Upper lobe of left lung (tissue), 6 donors: ENCODE data around the gene MAD1L1. TPM values are rescaled to one million over a fixed set of nuclear protein-coding genes. Genes with fewer than 3 reads are reported as not detected.
A peak's percentile ranks its signal among the peaks of the same experiment; 100 is the strongest.

Source experiments
- ATAC-seq, 2 donors: fragments of 200-7000 bp; cut with Tn5 transposase; one replicate each; pipeline ENCODE4 v1.9.1; 2022; ENCODE audit warnings: mild to moderate bottlenecking in 2 of 2, moderate library complexity in 2 of 2; ENCODE audit not compliant: low FRiP score in 2 of 2
- DNase-seq, 2 donors: peaks; one replicate each; pipeline ENCODE4 v3.0.0-alpha.2; 2019 to 2020
- H3K27ac ChIP-seq, 4 donors: fragments of 200-600 bp; sonication (generic); one replicate each; pipeline ENCODE4 v1.5.1; 2016 to 2019
- H3K27me3 ChIP-seq, 4 donors: fragments of 200-600 bp; sonication (generic); one replicate each; pipeline ENCODE4 v1.5.1; 2017 to 2019
- H3K36me3 ChIP-seq, 4 donors: fragments of 200-600 bp; sonication (generic); one replicate each; pipeline ENCODE4 v1.5.1; 2016 to 2019
- H3K4me1 ChIP-seq, 4 donors: fragments of 200-600 bp; sonication (generic); one replicate each; pipeline ENCODE4 v1.5.1; 2018 to 2019
- H3K4me3 ChIP-seq, 4 donors: fragments of 200-600 bp; sonication (generic); one replicate each; pipeline ENCODE4 v1.5.1; 2017 to 2019; ENCODE audit warnings: mild to moderate bottlenecking in 2 of 4, moderate library complexity in 1 of 4
- H3K9me3 ChIP-seq, 4 donors: fragments of 200-600 bp; sonication (generic); one replicate each; pipeline ENCODE4 v1.5.1; 2018 to 2019
- CTCF ChIP-seq, 6 experiments: fragments of 450-650 bp in 4 of 6; fragments of 200-600 bp in 2 of 6; sonication (generic) in 2 of 6; IDR thresholded peaks; one replicate each; pipeline ENCODE4 v1.5.1; 2016 to 2019; ENCODE audit warnings: antibody characterized with exemption in 6 of 6
- EP300 ChIP-seq, 4 donors: sonication (generic); formaldehyde crosslinking; IDR thresholded peaks; one replicate each; pipeline ENCODE4 v1.5.1; 2017; ENCODE audit warnings: antibody characterized with exemption in 4 of 4, control low read depth in 2 of 4
- POLR2A ChIP-seq, 4 donors: fragments of 450-650 bp; IDR thresholded peaks; one replicate each; pipeline ENCODE4 v1.5.1; 2016 to 2017; ENCODE audit warnings: antibody characterized with exemption in 4 of 4, mild to moderate bottlenecking in 2 of 4
- POLR2AphosphoS5 ChIP-seq, 2 donors: sonication (generic); formaldehyde crosslinking; IDR thresholded peaks; one replicate each; pipeline ENCODE4 v1.5.1; 2017; ENCODE audit warnings: antibody characterized with exemption in 2 of 2
- WGBS, 2 donors: methylation state at CpG; one replicate each; pipeline ENCODE4 v1.1.5; 2017 to 2018; 5-methylcytosine and 5-hydroxymethylcytosine counted together
- total RNA-seq, 6 donors: library from RNA; depleted of rRNA in 4 of 6; stranded (reverse); fragments of >200 nt in 4 of 6; gene quantifications; one replicate each; pipeline versions ENCODE4 v1.1.0 to v1.2.1, GENCODE V29; 2016 to 2021
- donor health status: DM: no; HTN: no; CAD: no; lungs with moderate emphysema.
- donor health status: DM: no; HTN: yes; CAD: no; lungs with severe emphysema.

Gene MAD1L1
- total RNA-seq, 6 donors from 2014 or later: 40.6 to 364 (median 65.6) TPM

GRCh38 chr7:1781369-1781768, 451.4 kb downstream of the MAD1L1 start:
- DNase-seq (no peak), ATAC-seq (peak in 1 of 2 donors; percentile 53)
- Histone ChIP-seq H3K27ac (no peak overlapping the region), H3K4me1 (no peaks in the 10 kb centered on the region), H3K4me3 (no peak overlapping the region), H3K27me3 (no peaks in the 10 kb centered on the region), H3K9me3 (peaks cover 0 to 9% (median 6%) of the 10 kb centered on the region in 4 donors), H3K36me3 (no peaks in the 10 kb centered on the region)
- 92 to 93% methylated on average over 12 of the region's 12 CpGs for WGBS, 2 donors
- TF ChIP-seq POLR2AphosphoS5 (IDR thresholded peaks at IDR 0.05): no peak
- TF ChIP-seq CTCF (IDR thresholded peaks at IDR 0.05): no peak
- TF ChIP-seq POLR2A (IDR thresholded peaks at IDR 0.05): no peak

- H3K9me3 ChIP-seq: peaks cover 0 to 8% (median 5%) of the 10 kb centered on the region in 4 donors
- no peak for DNase-seq
- ATAC-seq: no peak
- no peak for TF ChIP-seq CTCF (IDR thresholded peaks at IDR 0.05)
- TF ChIP-seq POLR2A (IDR thresholded peaks at IDR 0.05): no peak
- no peak for TF ChIP-seq POLR2AphosphoS5 (IDR thresholded peaks at IDR 0.05)
- TF ChIP-seq EP300 (IDR thresholded peaks at IDR 0.05): no peak
- H3K27me3 ChIP-seq: no peaks in the 10 kb centered on the region
- 85 to 88% methylated on average over 14 of the region's 14 CpGs for WGBS, 2 donors
- H3K4me3 ChIP-seq: no peak overlapping the region
- H3K4me1 ChIP-seq: no peaks in the 10 kb centered on the region
- H3K27ac ChIP-seq: no peak overlapping the region
- no peaks in the 10 kb centered on the region for H3K36me3 ChIP-seq
Observed at GRCh38 chr7:1779445-1779844, 453.3 kb downstream of the MAD1L1 start.

DNA sequence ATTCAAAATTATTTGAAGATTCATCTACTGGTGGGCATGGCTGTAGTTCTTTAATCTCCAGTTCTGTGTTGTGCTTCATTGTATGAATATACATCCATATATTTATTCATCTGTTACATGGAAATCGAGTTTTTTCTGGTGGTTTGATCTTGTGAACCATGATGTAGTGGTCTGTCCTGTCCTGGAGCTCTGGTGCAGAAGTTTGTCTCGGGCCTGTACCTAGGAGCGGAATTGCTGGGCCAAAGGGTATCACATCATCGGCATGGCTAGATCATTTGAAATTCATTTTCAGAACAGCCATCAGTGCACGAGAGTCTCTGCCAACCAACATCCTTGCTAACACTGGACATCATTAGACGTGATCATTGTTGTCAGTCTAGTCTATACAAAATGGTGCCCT, 455.6 kb downstream of the MAD1L1 start:
- no peaks in the 10 kb centered on the region for H3K4me1 ChIP-seq
- H3K27ac ChIP-seq: no peak overlapping the region
- TF ChIP-seq EP300 (IDR thresholded peaks at IDR 0.05): no peak
- TF ChIP-seq POLR2AphosphoS5 (IDR thresholded peaks at IDR 0.05): no peak
- no peak for TF ChIP-seq POLR2A (IDR thresholded peaks at IDR 0.05)
- no peak for TF ChIP-seq CTCF (IDR thresholded peaks at IDR 0.05)
- H3K9me3 ChIP-seq: peaks cover 0 to 8% (median 5%) of the 10 kb centered on the region in 4 donors
- H3K36me3 ChIP-seq: no peaks in the 10 kb centered on the region
- no peak overlapping the region for H3K4me3 ChIP-seq
- no peaks in the 10 kb centered on the region for H3K27me3 ChIP-seq
- DNase-seq (no peak), ATAC-seq (no peak)
- 86 to 93% methylated on average over 6 of the region's 6 CpGs for WGBS, 2 donors

- DNase-seq (no peak), ATAC-seq (no peak)
- TF ChIP-seq EP300 (IDR thresholded peaks at IDR 0.05): no peak
- TF ChIP-seq CTCF (IDR thresholded peaks at IDR 0.05): no peak
- TF ChIP-seq POLR2AphosphoS5 (IDR thresholded peaks at IDR 0.05): no peak
- TF ChIP-seq POLR2A (IDR thresholded peaks at IDR 0.05): no peak
- no peaks in the 10 kb centered on the region for H3K27me3 ChIP-seq
- no peak overlapping the region for H3K4me3 ChIP-seq
- H3K4me1 ChIP-seq: no peaks in the 10 kb centered on the region
- H3K27ac ChIP-seq: no peak overlapping the region
- H3K9me3 ChIP-seq: peaks cover 0 to 8% (median 5%) of the 10 kb centered on the region in 4 donors
- WGBS, 2 donors: 70 to 79% methylated on average over 4 of the region's 4 CpGs
- no peaks in the 10 kb centered on the region for H3K36me3 ChIP-seq
Observed at GRCh38 chr7:1775389-1775788, 457.4 kb downstream of the MAD1L1 start.

- no peak for DNase-seq
- Histone ChIP-seq H3K36me3 (no peaks in the 10 kb centered on the region), H3K4me3 (no peak overlapping the region), H3K27ac (no peak overlapping the region), H3K27me3 (no peaks in the 10 kb centered on the region), H3K4me1 (no peaks in the 10 kb centered on the region), H3K9me3 (peaks cover 0 to 2% (median under 1%) of the 10 kb centered on the region in 4 donors)
- TF ChIP-seq EP300 (IDR thresholded peaks at IDR 0.05): no peak
- TF ChIP-seq POLR2AphosphoS5 (IDR thresholded peaks at IDR 0.05): no peak
- TF ChIP-seq CTCF (IDR thresholded peaks at IDR 0.05): no peak
- no peak for TF ChIP-seq POLR2A (IDR thresholded peaks at IDR 0.05)
- no peak for ATAC-seq
- 85% methylated on average over 5 to 6 of the region's 6 CpGs for WGBS, 2 donors
Observed at GRCh38 chr7:1770331-1770730, 462.4 kb downstream of the MAD1L1 start.
